GM10266 (cell line): ENCODE results near the gene AGPAT2.

ENCODE experiments used
- DNase-seq: peaks from one replicate; pipeline ENCODE4 v3.0.0; 2012; ENCODE audit errors: extremely low spot score
- TF ChIP-seq, protein P1 (sequence below): IDR thresholded peaks from 2 replicates; pipeline ENCODE4 v1.5.1; 2012; ENCODE audit warnings: mild to moderate bottlenecking, low read depth; ENCODE audit not compliant: control insufficient read depth, insufficient read depth; ENCODE audit errors: missing control alignments

The AGPAT2 gene

DNA sequence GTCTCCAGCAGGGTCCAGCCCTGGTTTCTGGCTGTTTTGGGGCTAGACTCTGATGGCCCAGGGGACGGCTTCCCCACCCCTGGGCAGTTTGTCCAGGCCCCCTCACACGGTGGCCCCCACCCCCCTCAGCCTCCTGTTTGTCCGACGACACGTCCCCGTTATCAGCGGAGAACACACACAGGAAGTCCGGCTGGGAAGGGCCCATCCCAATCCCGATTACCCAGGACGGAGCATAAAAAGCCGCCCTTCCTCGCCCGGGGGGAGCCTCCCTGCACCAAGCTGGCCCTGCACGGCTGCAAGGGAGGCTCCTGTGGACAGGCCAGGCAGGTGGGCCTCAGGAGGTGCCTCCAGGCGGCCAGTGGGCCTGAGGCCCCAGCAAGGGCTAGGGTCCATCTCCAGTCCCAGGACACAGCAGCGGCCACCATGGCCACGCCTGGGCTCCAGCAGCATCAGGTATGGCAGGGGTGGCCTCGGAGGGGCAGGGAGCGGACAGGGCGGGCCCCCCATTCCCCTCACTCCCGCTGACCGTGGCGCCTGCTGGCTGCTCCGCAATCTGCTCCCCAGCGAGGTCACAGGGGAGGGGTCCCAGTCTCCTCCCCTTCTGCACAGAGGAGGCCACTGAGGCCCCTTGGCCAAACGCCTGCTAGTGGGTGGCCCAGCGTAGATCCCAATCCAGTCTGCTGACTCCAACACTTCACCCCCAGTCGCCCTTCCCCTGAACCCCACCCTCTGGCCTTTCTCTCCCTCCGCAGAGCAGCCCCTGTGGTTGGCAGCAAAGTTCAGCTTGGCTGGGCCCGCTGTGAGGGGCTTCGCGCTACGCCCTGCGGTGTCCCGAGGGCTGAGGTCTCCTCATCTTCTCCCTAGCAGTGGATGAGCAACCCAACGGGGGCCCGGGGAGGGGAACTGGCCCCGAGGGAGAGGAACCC, 24.3 kb downstream of the AGPAT2 start, which contains the start of gene EGFL7:
EGFL7 (plus strand) TSS at position 261 of the 926 bp plus-strand sequence. CDS start 5,367 bp downstream, outside the sequence.
- DNase-seq, result no peak
- TF ChIP-seq, protein P1, sequence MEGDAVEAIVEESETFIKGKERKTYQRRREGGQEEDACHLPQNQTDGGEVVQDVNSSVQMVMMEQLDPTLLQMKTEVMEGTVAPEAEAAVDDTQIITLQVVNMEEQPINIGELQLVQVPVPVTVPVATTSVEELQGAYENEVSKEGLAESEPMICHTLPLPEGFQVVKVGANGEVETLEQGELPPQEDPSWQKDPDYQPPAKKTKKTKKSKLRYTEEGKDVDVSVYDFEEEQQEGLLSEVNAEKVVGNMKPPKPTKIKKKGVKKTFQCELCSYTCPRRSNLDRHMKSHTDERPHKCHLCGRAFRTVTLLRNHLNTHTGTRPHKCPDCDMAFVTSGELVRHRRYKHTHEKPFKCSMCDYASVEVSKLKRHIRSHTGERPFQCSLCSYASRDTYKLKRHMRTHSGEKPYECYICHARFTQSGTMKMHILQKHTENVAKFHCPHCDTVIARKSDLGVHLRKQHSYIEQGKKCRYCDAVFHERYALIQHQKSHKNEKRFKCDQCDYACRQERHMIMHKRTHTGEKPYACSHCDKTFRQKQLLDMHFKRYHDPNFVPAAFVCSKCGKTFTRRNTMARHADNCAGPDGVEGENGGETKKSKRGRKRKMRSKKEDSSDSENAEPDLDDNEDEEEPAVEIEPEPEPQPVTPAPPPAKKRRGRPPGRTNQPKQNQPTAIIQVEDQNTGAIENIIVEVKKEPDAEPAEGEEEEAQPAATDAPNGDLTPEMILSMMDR, result no peak

DNA sequence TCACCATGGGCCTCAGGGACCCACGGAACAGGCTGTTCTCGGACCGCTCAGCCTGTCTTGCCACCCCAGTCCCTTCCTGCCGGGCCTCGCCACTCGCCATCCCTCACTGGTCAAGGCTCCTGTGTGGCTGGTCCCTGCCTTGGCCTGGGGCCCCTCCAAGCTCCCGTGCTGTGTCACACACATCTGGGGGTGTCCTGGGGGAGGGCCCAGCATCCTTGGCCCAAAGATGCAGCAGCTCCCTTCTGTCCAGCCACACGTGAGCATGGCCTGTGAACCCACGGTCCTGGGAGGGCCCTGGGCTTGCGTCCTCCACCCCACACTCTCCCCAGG, 25.0 kb downstream of the AGPAT2 start:
- TF ChIP-seq, protein P1, result no peak
- no peak for DNase-seq

DNA sequence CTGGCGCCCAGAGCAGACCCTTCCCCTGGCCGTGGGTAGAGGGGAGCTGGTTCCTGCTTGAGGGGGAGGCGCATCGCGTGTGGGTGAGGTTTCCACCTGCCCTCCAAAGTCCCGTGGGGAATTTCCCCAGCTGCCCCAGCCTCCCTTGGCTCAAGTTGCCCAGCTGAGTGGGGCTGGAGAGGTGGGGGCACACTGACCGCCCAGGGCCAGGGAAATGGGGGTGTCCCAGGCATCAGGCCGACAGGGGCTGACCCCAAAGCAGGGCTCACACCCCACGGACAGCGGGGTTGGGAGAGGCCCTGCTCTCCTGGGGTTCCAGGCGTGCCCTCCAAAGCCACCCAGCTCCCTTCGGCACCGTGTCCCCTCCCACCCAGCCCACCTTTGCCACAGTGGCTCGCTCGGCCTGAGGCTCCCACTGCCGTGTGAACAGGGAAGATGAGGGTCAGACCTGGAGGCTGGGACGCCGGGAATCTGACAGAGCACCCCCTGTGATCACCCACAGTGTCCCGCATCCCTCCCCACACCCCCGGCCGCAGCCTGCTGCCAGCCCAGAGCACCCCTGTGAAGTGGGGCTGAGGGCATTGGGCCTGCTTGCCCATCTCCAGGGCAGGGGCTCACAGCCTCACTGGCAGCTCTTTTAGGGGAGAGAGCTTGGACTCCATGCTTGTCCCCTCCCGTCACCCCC, 25.5 kb downstream of the AGPAT2 start:
- no peak for DNase-seq
- TF ChIP-seq, protein P1, result no peak

DNA sequence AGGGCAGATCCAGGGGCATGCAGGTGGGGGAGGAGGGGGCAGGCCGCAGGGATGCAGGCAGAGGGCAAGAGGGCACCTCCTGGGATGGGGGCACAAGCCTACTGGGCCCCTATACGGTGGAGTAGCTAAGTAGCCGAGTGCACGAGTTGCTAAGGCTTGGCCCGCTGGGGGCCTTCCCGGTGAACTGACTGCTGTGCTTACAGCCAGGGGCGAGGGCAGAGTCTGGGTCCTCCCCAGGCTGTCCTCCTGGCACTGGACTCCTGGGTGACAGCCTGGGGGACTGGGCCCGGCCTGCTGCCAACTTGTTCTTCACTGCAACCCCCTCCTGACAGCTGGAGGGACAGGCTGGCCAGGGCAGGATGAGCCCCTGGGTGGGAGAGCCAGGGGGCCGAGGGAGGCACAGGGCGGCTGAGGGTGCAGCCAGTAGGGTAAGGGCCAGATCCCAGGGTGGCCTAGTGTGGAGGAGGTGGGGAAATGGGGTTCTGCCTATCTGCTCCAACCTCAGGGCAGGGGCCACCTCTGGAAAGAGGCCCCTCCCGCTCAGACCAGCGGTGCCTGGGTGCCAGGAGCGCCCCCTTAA, 26.2 kb downstream of the AGPAT2 start:
- DNase-seq, result no peak
- TF ChIP-seq, protein P1, result no peak

DNA sequence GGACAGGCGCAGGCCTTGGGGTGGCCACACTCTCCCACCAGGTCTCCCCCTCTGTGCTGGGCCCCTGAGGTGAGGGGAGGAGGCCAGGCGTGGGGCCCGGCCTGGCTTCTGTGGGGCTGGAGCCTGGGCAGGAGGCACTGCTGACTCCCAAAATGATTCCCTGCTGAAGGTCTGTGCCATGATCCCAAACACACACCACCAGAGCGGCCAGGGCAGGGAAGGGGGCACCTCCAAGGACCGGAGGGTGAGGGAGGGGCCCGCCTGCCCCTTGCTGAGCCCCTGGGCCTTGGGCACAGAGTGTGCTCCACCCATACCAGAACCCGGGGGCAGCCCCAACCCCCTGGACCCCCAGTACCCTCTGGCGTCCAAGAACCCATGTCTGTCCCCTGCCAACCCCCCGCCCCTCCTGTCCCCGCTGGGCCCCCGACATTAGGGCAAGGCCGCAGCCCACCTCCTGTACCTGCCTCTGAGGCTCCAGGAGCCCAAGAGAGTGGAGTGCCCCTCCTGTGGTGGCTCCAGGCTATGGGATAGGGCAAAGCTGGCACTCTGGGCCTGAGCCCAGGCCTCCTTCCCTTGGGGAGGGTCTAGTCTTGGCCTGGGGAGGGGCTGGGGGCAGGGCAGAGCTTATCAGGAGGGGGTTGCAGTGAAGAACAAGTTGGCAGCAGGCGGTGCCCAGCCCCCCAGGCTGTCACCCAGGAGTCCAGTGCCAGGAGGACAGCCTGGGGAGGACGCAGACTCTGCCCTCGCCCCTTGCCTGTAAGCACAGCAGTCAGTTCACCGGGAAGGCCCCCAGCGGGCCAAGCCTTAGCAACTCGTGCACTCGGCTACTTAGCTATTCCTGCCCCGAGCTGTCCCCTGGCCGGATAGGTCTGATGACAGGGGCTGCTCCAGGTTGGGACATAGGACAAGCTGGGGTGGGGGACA, 27.1 kb downstream of the AGPAT2 start:
- no peak for DNase-seq
- TF ChIP-seq, protein P1, result no peak

DNA sequence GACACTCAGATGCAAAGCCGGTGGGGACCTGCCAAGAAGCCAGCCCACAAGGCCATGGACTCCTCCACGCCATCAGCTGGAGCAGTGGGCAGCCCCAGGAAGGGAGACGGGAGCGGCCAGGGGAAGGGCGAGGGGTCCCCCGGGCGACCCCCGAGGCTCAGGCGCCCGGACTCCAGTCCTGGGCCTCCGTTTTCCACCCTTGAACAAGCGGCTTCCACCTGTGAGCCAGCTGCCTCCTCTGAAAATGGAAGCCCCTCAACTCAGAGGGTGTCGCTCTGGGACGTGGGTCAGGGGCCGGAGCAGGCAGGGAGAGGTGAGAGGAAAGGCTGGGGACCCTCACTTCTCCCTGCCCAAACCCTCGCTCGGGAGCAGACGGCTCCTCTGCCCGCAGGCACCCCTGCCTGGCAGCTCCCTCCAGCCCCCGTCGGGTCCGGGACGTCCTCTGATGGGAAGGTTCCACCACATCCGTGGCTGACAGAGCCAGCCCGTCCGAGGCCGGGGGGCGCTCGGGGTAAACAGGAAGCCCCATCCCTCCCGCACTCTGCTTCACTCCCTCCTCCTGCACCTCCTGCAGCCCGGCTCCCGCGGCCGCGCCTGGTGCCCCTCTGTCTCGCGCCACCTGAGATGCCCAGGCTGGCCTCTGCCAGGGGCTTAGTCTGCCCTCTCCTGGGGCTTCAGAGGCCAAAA, 28.3 kb downstream of the AGPAT2 start:
- TF ChIP-seq, protein P1, result no peak
- no peak for DNase-seq
